OCI-LY7 (cell line): ENCODE data around the gene CCDC83. TPM values are rescaled to one million over a fixed set of nuclear protein-coding genes. Genes with fewer than 3 reads are reported as not detected.

Source experiments
- BruUV-seq: library from RNA; stranded (reverse); fragments of 400-500 nt; replicated peaks from 2 replicates; lab custom pipeline; 2021; lab: Mats Ljungman, UMichigan
- CTCF ChIA-PET: fragments of 300-600 bp; sonication (Branson Sonifier 250); formaldehyde crosslinking; loops from one replicate; lab custom pipeline; 2022; ENCODE audit warnings: antibody characterized with exemption; ENCODE audit not compliant: unreplicated experiment; lab: Charles Lee
- POLR2A ChIA-PET: fragments of 300-600 bp; sonication (Branson Sonifier 250); formaldehyde crosslinking; loops from one replicate; lab custom pipeline; 2022; ENCODE audit warnings: antibody characterized with exemption; lab: Charles Lee
- DNase-seq: peaks from one replicate; pipeline ENCODE4 v3.0.0-alpha.2; 2015; ENCODE audit warnings: low spot score
- H2AFZ ChIP-seq: fragments of 200-600 bp; sonication (generic), shearing (Covaris generic); 2 replicates; pipeline ENCODE4 v1.6.1; 2014; ENCODE audit warnings: mild to moderate bottlenecking, antibody characterized with exemption, low read length, moderate library complexity
- H3K27ac ChIP-seq: fragments of 200-600 bp; sonication (generic); 2 replicates; pipeline ENCODE4 v1.5.1; 2014; ENCODE audit warnings: mixed run types, low read depth, mild to moderate bottlenecking, moderate library complexity, low read length, inconsistent platforms; ENCODE audit not compliant: poor library complexity, severe bottlenecking
- H3K36me3 ChIP-seq: fragments of 200-600 bp; sonication (generic); 2 replicates; pipeline ENCODE4 v1.6.1; 2014; ENCODE audit warnings: mild to moderate bottlenecking, antibody characterized with exemption, low read length, moderate library complexity, mixed read lengths; ENCODE audit not compliant: insufficient read depth
- H3K4me1 ChIP-seq: fragments of 200-600 bp; sonication (generic); 2 replicates; pipeline ENCODE4 v1.5.1; 2014; ENCODE audit warnings: mild to moderate bottlenecking, low read length; ENCODE audit not compliant: insufficient read depth, poor library complexity, severe bottlenecking
- H3K4me2 ChIP-seq: fragments of 200-600 bp; sonication (generic); 2 replicates; pipeline ENCODE4 v1.6.1; 2014; ENCODE audit warnings: mild to moderate bottlenecking, low read length
- H3K4me3 ChIP-seq: fragments of 200-600 bp; sonication (generic); 2 replicates; pipeline ENCODE4 v1.5.1; 2014; ENCODE audit warnings: mild to moderate bottlenecking, low read depth, low read length; ENCODE audit not compliant: poor library complexity, severe bottlenecking
- H3K79me2 ChIP-seq: fragments of 200-600 bp; sonication (generic); 2 replicates; pipeline ENCODE4 v1.6.1; 2016; ENCODE audit warnings: low read depth, mild to moderate bottlenecking, low read length, moderate library complexity, mixed read lengths; ENCODE audit not compliant: insufficient read depth
- H3K9me2 ChIP-seq: fragments of 200-600 bp; sonication (generic); 2 replicates; pipeline ENCODE4 v1.6.1; 2016; ENCODE audit warnings: mild to moderate bottlenecking, low read length, mixed read lengths; ENCODE audit not compliant: insufficient read depth
- H3K9me3 ChIP-seq: fragments of 200-600 bp; sonication (generic); 2 replicates; pipeline ENCODE4 v1.6.1; 2014; ENCODE audit warnings: mild to moderate bottlenecking, mixed run types, low read length, mixed read lengths
- H4K20me1 ChIP-seq: fragments of 200-600 bp; sonication (generic); 2 replicates; pipeline ENCODE4 v1.6.1; 2014; ENCODE audit warnings: mild to moderate bottlenecking, antibody characterized with exemption, low read length, moderate library complexity, mixed read lengths; ENCODE audit not compliant: insufficient read depth
- EZH2phosphoT487 ChIP-seq: fragments of 200-600 bp; sonication (generic); IDR thresholded peaks from 2 replicates; pipeline ENCODE4 v1.6.1; 2018; ENCODE audit warnings: low read depth, borderline replicate concordance, mild to moderate bottlenecking, mixed run types, antibody characterized with exemption, low read length, moderate library complexity, mixed read lengths
- intact Hi-C: fragments of 100-400 bp; cut with micrococcal nuclease; formaldehyde crosslinking; loops from one replicate; pipeline ENCODE4 v1.10.0; 2022; ENCODE audit not compliant: unreplicated experiment
- total RNA-seq, 2 experiments: library from RNA; depleted of rRNA in 1 of 2; stranded (reverse); fragments of >200 nt in 1 of 2; shearing (Covaris generic) in 1 of 2; gene quantifications; 2 replicates each; pipeline ENCODE4 v1.2.3, GENCODE V29; 2014 to 2022
- TF ChIP-seq, protein P1 (sequence below): fragments of 200-600 bp; sonication (generic); conservative IDR thresholded peaks from 2 replicates; pipeline ENCODE4 v1.5.1; 2014; ENCODE audit warnings: mild to moderate bottlenecking, antibody characterized with exemption, low read length, moderate library complexity, mixed read lengths

CCDC83 gene
- total RNA-seq, 2 experiments from 2014 or later = not detected

DNA sequence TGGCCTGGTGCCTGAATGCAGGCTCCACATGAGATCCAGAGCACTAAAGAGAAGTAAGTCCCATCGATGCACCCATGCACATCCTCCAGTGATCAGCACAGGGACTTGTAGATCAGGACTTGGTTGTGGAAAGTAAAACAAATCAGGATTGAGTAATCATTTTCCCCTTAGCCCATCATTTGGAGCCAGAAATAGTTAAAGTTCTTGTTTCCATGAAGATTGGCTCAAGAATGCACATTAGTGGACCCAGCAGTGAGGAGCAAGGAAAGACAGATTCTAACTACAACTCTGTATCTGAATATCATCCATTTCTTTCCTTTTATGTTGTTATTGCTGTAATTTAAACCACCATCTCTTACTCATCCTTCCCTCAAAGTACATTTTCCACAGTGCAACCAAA, 19.1 kb downstream of the CCDC83 start:
- no peak overlapping the region for H3K4me3 ChIP-seq
- H3K9me3 ChIP-seq = no peaks in the 10 kb centered on the region
- no peak overlapping the region for H3K4me2 ChIP-seq
- no peak overlapping the region for H2AFZ ChIP-seq
- H4K20me1 ChIP-seq = no peaks in the 10 kb centered on the region
- CTCF ChIA-PET = no interaction called here
- TF ChIP-seq, protein P1, sequence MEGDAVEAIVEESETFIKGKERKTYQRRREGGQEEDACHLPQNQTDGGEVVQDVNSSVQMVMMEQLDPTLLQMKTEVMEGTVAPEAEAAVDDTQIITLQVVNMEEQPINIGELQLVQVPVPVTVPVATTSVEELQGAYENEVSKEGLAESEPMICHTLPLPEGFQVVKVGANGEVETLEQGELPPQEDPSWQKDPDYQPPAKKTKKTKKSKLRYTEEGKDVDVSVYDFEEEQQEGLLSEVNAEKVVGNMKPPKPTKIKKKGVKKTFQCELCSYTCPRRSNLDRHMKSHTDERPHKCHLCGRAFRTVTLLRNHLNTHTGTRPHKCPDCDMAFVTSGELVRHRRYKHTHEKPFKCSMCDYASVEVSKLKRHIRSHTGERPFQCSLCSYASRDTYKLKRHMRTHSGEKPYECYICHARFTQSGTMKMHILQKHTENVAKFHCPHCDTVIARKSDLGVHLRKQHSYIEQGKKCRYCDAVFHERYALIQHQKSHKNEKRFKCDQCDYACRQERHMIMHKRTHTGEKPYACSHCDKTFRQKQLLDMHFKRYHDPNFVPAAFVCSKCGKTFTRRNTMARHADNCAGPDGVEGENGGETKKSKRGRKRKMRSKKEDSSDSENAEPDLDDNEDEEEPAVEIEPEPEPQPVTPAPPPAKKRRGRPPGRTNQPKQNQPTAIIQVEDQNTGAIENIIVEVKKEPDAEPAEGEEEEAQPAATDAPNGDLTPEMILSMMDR = no peak
- no peak for TF ChIP-seq EZH2phosphoT487
- H3K27ac ChIP-seq = no peak overlapping the region
- intact Hi-C loops = no loop called here
- no peaks in the 10 kb centered on the region for H3K4me1 ChIP-seq
- no TSS peak for BruUV-seq
- no peaks in the 10 kb centered on the region for H3K36me3 ChIP-seq
- POLR2A ChIA-PET = interaction anchor here (0.9 kb wide), 1 partner anchor 95 kb away, joined by 3 read pairs; no protein-coding TSS in a partner anchor
- H3K79me2 ChIP-seq = no peaks in the 10 kb centered on the region
- DNase-seq = no peak
- no peaks in the 10 kb centered on the region for H3K9me2 ChIP-seq

DNA sequence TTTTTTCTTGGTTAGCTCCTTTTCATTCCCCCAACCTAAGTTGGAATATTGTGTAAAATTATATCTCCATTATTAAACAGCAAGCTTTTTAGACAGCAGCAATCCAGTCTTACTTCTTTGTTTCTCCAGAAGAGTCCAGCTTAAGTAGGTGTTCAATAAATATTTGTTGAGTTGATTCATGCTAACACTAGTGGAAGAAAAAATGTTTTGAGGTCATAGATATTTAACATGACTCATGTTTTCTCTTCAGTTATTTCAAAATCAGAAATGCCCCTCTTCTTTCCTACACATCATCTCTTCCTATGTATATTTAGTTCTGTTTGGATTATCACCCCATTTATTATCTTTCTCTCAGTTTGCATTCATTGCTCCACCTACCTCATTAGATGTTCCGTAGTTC, 20.3 kb downstream of the CCDC83 start:
- DNase-seq = no peak
- H3K79me2 ChIP-seq = no peaks in the 10 kb centered on the region
- no peaks in the 10 kb centered on the region for H3K4me1 ChIP-seq
- ChIA-PET POLR2A (interaction anchor here (0.6 to 1.0 kb wide), 2 partner anchors 86 to 110 kb away, joined by 3 read pairs; no protein-coding TSS in a partner anchor), CTCF (no interaction called here)
- no peak overlapping the region for H3K4me3 ChIP-seq
- TF ChIP-seq EZH2phosphoT487 = no peak
- TF ChIP-seq, protein P1 = no peak
- intact Hi-C loops = no loop called here
- H2AFZ ChIP-seq = no peak overlapping the region
- H3K27ac ChIP-seq = no peak overlapping the region
- H3K36me3 ChIP-seq = no peaks in the 10 kb centered on the region
- no peaks in the 10 kb centered on the region for H3K9me2 ChIP-seq
- H4K20me1 ChIP-seq = no peaks in the 10 kb centered on the region
- no TSS peak for BruUV-seq
- H3K9me3 ChIP-seq = no peaks in the 10 kb centered on the region
- no peak overlapping the region for H3K4me2 ChIP-seq

DNA sequence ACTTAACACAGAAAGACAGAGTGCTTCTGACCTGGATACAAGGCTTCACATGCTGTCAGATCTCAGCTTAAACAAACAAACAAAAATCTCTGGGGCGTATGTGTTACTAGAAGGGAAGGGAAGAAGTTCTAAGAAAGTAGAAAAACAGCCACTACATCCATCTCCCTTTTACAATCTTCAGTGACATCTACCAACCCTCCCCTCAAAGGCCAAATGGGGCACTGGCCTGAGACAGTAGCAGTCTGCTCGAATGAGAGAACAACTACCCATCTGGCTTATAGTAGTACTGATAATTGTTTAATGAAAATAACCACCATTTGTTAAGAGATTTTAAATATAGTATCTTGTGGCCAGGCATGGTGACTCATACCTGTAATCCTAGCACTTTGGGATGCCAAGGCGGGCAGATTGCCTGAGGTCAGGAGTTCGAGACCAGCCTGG, 29.4 kb downstream of the CCDC83 start:
- no peak overlapping the region for H2AFZ ChIP-seq
- H3K27ac ChIP-seq = no peak overlapping the region
- no peaks in the 10 kb centered on the region for H3K4me1 ChIP-seq
- no peaks in the 10 kb centered on the region for H3K9me3 ChIP-seq
- ChIA-PET CTCF (no interaction called here), POLR2A (no interaction called here)
- TF ChIP-seq, protein P1 = no peak
- no peak for TF ChIP-seq EZH2phosphoT487
- no peaks in the 10 kb centered on the region for H4K20me1 ChIP-seq
- no peaks in the 10 kb centered on the region for H3K9me2 ChIP-seq
- H3K36me3 ChIP-seq = no peaks in the 10 kb centered on the region
- intact Hi-C loops = no loop called here
- no peak overlapping the region for H3K4me3 ChIP-seq
- H3K79me2 ChIP-seq = no peaks in the 10 kb centered on the region
- no peak for DNase-seq
- no TSS peak for BruUV-seq
- H3K4me2 ChIP-seq = no peak overlapping the region
